GM18868 (cell line): ENCODE results near the gene VARS1.

ENCODE experiments used
- ATAC-seq: cut with Tn5 transposase; IDR thresholded peaks from one replicate; pipeline ENCODE4 v1.9.1; 2021; ENCODE audit warnings: mild to moderate bottlenecking, moderate library complexity; ENCODE audit not compliant: unreplicated experiment

The VARS1 gene

DNA sequence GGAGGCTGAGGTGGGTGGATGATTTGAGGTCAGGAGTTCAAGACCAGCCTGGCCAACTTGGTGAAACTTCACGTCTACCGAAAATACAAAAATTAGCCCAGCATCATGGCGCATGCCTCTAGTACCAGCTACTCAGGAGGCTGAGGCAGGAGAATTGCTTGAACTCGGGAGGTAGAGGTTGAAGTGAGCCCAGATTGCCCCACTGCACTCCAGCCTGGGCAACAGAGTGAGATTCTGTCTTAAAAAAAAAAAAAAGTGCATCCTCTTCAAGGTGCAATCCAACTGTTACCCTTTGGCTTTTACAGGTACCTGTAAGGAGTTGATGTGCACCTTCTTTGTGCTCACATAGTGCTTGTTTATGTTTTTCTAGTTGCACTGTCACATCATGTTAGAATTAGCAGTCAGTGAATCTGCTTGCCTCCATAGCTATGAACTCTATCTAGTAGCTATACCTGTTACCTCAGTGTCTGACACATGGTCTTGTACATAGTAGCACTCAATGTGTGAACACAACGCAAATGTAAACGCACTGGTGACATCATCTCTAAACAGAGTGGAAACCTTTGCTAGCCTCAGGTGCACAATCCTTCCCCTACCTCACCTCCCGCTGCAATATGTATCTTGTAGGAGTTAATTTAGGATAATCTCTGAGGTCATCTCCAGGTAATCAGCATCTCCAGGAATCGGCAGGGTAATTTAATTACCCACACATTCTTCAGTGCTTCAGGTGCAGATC, 46.1 kb downstream of the VARS1 start:
- ATAC-seq, result no peak
